Tibial nerve (tissue), 4 donors: ENCODE measurements around the gene CMTM2.

Source experiments
- CTCF ChIP-seq, 5 experiments: fragments of 200-600 bp in 3 of 5; fragments of 450-650 bp in 2 of 5; sonication (generic) in 3 of 5; IDR thresholded peaks; one replicate each; pipeline ENCODE4 v1.5.1; 2016 to 2019; ENCODE audit warnings: antibody characterized with exemption in 5 of 5, mild to moderate bottlenecking in 3 of 5, moderate library complexity in 2 of 5
- EP300 ChIP-seq, 2 donors: sonication (generic); formaldehyde crosslinking; IDR thresholded peaks; one replicate each; pipeline ENCODE4 v1.6.1; 2017; ENCODE audit warnings: antibody characterized with exemption in 2 of 2, mild to moderate bottlenecking in 1 of 2
- POLR2A ChIP-seq, 2 donors: fragments of 450-650 bp; IDR thresholded peaks; one replicate each; pipeline ENCODE4 v1.6.1; 2017; ENCODE audit warnings: antibody characterized with exemption in 2 of 2, mild to moderate bottlenecking in 2 of 2, moderate library complexity in 2 of 2

GRCh38 chr16:66572356-66572755, 6.9 kb upstream of the CMTM2 start:
- no peak for TF ChIP-seq CTCF (IDR thresholded peaks at IDR 0.05)
- TF ChIP-seq POLR2A (IDR thresholded peaks at IDR 0.05), result no peak
- TF ChIP-seq EP300 (IDR thresholded peaks at IDR 0.05), result no peak
